Mesenteric fat pad (tissue), 1 donor: Measurements from ENCODE around the gene SOCS7. TPM values are rescaled to one million over a fixed set of nuclear protein-coding genes. Genes with fewer than 3 reads are reported as not detected.

ENCODE experiments used
- DNase-seq: peaks from one replicate; pipeline ENCODE4 v3.0.0-alpha.2; 2020; ENCODE audit warnings: low spot score
- total RNA-seq: library from RNA; stranded (reverse); fragmentation: NEBNext Ultra II Directional; extraction: Animal tissue kit (Norgen Biotek cat#: 25700); gene quantifications from one replicate; pipeline ENCODE4 v1.2.1, GENCODE V29; 2021
- donor health status: DM: yes; HTN: yes; CAD: no.

The SOCS7 gene
- total RNA-seq, 1 donor from 2014 or later, result 14.5 TPM

DNA sequence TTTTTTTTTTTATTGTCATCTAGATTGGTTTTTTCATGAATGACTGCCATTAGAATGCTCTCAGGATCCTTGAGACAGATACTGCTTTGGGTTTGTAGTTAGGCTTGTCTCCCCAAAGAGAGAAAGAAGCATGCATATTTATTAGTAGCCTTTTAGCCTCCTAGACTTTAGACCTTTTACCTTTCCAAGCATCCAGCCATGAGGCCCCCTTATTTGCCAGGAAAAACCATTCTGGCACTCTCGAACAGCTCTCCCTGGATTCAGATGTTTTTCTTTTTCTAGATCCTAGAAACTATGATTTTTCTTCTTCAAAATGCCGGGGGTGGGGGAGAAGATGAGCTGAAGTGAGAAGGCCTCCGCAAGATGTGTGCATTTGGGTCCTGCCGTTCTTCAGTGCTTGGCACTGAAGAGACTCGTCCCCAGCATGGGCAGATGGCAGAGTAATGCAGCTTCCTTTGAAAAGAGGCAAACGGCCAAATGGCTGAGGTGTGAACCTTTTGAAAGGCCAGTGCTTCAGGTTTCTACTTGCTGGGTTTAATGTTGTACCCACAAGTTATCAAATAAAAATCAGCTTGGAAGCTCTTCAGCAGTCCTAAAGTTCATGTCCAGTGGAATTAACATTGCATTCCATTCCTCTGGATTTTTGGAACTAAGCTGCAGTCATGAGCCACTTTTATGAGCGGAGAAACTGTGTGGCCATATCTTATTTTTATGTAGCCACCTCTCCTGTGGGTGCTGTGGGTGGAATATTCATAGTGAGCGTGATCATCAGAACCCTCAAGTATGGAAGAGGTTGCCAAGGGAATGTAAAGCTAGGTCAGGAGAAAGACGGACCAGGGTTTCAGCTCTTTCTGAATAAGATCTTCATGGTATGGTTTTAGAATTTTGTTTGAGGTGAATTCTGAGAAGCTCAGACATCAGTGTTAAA lies 7.2 kb downstream of the SOCS7 start:
- DNase-seq, result no peak

DNA sequence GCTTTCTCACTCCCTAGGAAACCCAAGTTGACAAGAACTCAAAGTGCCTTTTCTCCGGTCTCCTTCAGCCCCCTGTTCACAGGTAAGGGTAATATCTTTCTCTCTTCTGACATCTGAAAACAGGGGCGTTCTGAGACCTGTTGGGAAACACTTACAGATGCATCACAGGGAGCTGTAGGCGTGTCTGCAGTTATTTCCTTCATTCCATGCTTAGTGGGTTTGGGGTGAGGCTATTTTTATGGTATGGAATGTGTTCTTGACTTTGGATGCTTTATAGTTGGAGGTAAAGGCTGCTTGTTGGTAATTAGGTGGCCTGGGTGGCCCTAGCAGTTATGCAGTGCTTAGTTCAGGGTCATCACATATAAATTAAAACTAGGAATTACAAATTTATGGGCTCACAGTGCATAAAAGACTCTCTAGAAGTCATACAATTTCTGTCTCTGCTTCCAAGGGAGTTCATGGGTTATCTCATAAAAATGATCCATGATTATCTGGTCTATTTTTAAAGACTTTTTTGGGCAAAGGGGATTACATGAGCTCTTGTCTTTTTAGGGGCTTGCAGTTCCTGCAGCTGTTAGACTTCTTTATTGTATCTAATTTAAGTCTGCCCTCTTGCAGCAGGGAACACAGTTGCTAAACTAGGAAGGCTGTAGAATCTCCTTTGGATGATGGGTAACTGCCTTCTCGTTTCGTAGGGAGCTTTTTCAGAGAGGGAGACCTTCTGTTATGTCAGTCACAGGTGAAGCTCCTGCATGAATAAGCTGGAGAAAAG lies 10.2 kb downstream of the SOCS7 start:
- no peak for DNase-seq

DNA sequence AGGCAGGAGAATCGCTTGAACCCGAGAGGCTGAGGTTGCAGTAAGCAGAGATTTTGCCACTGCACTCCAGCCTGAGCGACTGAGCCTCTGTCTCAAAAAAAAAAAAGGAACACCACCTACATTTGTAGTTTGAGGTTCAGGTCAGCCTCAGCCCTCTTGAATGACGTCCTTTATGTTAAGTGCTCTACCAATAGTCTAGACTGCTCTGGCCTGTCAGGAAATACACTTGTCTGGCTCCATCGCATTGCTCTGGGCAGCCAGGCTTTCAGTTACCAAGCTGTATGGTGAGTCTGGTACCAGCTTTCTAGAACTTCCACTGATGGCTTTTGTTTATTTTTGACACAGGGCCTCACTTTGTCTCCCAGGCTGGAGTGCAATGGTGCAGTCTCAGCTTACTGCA lies 11.4 kb downstream of the SOCS7 start:
- no peak for DNase-seq

DNA sequence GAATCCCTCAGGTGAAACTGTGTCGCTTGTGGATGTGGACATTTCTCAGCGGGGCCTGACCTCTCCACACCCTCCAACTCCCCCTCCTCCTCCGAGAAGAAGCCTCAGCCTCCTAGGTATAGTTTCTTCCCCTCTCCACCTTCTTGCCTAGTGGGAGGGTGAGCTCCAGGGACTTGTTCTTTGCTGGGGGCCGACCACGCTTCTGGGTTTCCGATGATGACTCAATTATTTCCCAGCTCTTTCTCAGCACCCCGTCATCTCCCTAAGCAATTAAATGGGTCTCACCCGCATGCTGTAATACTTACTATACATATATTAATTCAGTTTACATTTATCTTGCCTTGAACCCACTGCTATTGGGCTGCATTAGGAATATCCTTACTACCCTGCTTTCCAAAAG lies 13.1 kb downstream of the SOCS7 start:
- no peak for DNase-seq

DNA sequence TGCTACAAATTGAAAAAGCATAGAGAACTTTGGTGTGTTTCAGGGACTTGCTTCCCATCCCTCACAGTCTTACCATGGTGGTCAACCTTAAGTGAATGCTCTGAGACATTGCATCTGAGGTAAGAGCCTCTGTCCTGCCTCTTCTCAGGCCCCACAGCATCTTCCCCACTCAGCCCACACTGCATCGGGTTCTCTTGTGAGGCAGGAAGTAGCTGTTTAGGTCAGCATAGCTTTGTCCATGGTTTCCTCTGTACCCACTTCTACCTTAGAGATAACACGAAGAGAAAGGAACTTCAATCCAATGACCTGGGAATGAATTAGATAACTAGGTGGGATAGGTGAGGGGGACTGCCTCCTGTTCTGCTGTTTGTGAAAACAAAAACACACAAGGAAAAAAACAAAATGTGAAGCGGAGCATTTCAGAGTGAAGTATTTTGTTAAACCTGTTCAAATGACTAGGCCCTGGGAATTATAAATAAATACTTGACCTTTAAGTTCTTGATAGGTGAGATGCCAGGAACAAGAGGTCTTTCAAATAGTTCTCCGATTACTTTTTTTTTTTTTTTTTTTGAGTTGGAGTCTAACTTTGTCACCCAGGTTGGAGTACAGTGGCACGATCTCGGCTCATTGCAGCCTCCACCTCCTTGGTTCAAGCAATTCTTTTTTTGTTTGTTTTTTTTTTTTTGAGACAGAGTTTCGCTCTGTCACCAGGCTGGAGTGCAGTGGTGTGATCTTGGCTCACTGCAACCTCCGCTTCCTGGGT lies 17.7 kb downstream of the SOCS7 start:
- no peak for DNase-seq

DNA sequence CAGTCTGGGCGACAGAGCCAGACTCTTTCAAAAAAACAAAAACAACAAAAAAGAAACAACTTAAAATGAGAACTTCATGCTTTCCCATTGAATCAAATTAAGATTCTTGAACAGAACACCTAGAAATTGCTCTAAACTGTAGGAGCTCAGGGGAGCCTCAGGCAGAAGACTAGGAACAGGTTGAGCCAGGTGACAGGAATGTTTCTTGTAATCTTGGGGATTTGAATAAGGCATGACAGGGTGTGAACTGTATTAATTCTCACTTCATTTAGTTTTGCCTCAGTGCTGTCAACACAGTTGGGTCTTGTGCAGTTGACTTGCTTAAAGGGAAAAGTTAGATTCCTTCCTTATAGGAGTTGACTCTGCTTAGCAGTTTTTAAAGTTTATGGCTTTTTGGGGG lies 27.8 kb downstream of the SOCS7 start:
- DNase-seq, result no peak

DNA sequence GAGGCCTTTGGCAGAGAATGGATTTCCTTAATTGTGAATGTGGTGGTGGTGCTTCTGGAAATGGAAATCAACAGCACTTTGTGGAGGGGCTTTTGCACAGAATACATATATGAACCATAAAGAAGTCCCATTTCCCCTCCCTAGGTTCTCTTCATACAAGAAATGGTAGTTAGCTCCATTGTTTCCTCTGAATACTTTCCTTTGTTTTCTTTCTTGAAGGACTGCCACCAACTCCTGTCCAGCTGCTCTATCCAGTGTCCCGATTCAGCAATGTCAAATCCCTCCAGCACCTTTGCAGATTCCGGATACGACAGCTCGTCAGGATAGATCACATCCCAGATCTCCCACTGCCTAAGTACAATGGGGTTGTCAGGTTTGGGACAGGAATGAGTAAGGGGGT lies 43.4 kb downstream of the SOCS7 start:
- no peak for DNase-seq

DNA sequence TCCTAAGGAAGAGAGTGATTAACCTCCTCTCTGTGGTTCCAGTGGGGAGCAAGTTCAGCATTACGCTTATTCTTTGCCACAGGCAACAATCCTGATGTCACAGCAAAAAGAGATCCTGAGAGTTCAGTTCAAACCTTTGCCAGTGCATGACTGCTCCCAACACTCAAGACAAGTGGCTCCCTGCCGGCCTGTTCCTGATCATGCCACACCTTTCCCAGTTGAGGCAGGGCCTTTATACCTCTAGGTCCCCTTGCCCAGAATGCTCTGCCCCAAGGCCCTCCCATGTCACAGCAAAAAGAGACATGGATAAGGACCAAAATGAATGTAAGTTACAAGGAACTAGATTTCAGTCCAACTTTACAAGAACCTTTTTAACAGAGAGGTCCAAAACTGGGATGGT lies 45.6 kb downstream of the SOCS7 start:
- no peak for DNase-seq

DNA sequence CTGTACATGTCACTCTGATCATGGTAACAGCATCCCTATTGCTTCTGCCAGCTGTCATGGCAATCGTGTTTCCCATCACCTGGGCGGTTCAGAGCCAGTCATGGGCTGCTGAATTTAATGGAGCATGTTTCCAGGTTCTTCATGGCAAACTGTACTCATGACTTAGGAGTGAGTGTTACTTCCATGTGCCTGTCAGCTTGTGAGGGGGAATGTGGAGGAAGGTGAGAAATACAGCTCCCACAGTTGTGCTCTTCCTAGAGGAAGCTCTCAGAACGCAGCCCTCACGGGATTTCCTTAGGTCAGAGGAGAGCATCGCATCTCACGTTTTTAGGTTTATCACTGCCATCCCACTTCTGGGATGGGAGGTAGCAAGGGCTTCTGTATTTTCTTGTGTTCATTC lies 48.6 kb downstream of the SOCS7 start:
- DNase-seq, result peak; percentile 33

DNA sequence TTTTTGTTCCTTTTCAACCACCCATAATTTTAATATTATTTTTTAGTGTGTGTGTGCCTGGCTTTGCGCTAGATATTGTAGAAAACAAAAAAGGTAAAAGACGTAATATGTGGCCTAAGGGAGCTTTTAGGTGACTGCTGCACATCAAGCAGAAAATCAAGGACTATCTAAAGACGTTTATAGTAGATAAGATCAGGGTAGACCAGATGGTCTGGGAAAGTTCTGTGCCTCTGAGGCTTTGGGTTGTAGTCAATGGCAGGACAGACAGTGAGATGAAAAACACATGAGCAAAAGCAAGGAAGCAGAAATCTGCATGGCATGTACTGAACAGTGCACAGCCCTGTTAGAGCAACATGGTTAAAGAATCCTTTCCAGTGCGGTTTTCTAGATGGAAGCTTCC lies 49.8 kb downstream of the SOCS7 start:
- DNase-seq, result no peak

DNA sequence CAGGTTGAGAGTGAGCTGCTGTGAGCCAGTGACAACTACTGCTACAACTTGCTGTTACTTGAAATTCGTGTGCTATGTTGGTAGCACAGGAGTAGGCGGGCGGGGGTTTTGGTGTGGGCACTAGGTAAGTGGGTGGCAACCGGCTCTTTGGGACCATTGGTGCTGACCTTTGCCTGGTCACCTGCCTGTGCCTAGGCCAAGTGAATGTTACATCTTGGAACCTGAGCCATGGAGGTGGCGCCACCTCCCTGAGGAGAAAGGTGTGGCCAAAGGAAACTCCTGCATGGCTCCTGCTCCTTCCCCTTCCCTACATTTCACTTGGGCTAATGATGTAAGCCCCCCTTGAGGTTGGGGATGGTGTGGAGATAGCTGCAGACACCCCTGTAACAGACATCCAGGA lies 51.3 kb downstream of the SOCS7 start:
- DNase-seq, result no peak

DNA sequence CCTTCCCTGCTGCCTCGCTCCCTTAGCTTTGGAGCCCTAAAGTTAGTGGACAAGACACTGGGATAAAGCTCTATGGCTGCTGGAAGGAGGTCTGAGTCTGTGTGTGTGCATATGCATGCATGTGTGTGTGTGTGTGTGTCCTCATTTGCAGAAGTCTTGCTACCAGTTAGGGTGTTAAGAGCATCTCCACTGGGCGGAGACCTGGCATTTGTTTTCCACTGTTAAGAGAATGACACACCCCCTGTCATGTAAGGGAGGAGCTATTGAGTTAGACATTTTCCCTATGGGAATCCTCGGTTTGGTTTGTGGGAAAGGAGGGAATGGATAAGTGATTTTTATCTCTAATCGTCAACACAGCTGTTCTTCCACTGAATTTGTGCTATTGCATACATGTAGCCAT lies 51.8 kb downstream of the SOCS7 start:
- no peak for DNase-seq

DNA sequence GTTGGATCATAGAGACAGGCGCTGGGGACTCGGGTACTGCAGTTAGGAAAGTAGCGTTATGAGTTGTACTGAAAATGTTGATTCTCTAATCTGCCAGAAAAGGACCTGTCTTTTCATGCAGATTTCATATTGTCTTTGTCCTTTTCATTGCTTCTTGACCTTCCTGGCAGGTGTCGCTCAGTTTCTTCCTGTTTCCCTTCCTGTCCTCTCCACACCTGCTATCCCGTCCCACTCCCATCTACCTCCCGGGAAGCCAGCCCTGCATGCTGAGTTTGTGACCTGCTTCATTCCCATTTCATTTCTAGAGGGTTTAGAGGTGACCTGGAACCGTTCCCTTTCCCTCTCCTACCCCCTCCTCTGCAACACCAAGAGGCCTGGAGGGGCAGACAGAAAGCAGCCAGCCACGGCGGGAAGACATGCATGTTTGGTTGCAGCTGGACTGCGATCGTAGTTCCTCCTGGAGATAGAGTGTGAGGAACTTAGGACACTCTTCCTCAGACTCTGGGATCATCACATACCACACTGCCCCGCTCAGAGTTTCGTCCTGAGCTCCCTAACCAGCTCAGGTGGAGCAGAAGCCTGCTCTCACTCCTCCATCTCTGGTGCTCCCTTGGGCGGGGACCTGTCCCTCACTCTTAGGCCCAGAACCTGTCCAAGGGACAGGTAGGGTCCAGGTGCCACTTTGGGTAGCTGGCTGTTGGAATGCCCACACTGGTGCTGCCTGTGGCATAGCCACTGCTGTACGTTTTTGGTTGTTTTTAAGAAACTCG lies 52.7 kb downstream of the SOCS7 start:
- no peak for DNase-seq

DNA sequence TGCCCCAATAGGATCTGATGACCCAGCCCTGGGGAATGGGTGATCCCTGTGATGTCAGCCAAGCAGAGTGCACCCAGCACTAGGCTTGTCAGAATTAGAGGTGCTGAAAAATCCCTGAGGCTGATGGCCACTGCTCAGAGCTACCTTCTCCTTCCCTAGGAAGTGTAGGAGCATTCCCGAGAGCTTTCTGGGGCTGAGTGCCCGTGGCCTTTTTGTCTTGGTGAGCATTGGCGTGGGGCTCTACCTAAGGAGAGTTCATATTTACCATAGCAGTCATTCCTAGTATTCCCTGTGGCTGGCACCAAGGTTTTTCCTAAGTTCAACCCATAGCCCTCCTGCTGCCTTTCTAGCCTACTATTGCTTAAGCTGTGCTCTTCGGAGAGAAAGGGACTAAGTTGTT lies 54.0 kb downstream of the SOCS7 start:
- no peak for DNase-seq

DNA sequence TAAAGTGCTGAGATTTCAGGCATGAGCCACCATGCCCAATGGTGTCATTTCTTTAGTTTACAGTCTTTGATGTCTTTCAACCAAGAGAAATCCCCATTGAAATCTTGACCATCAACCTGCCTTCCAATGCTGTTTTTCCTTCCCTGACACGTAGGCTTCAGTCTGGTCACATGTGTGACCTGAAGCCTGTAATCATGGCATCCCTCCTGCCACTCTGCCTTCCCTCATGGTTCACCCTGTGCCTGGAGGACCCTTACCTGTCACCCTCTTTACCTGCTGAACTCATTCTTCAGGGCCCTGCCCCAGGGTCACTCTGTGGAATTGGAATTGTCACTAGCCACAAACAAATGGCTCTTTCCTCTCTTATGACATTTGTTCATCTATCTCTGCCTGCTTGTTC lies 58.6 kb downstream of the SOCS7 start:
- no peak for DNase-seq

DNA sequence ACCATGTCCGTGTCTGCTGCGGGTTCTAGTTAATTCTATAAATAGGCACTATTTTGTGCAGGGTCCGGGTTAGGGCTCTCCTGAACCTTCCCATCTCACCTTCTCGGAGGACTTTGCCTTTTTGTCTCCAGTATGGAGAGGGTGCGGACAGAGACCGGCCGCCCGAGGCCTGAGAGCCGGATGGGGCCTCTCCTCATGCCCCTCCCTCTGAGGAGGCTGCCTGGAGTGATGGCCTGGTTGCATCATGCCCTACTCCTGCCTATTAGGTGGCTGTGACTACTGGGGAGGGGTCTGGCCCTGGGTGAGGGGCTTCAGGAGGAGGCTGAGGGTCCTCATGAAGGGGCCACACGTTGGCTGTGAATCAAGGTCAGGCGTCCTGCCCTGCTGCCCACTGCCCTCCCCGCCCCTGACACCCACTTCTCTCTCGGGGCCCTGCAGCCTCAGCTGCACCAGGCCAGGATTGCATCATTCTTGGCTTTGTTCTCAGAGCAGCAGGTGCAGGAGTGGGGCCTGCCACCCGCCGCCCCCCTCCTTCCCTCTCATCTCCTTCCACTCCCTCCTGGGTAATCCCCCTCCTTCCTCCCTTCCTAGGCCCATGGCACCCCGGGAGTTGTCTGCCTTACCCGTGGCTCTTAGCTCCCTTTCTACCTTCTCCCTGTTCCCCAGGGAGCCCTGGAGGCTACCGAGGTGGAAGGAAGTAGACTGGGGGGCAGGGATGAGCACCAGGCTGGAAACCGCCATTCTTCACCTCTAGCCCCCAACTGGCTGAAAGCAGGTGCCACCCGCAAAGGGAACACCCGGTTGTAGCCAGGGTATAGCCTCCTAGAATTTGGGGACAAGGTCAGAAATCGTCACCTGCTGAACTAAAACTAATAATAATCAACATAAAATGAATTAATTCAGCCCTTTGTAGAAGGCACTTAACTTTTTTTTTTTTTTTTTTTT lies 63.9 kb downstream of the SOCS7 start:
- DNase-seq, result no peak

DNA sequence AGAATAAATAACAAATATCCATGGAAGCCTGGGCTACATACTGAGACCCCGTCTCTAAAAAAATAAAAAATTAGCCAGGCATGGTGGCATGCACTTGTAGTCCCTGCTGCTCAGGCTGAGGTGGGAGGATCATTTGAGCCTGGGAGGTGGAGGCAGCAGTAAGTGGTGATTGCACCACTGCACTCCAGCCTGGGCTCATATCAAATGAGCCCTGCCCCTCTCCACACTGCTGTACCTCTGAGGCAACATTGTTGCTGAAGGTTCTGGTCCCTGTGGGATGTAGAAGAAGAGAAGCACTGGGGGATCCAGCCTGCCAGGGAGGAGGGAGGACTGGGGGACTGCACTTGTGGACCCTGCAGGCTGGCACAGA lies 65.2 kb downstream of the SOCS7 start:
- DNase-seq, result no peak

DNA sequence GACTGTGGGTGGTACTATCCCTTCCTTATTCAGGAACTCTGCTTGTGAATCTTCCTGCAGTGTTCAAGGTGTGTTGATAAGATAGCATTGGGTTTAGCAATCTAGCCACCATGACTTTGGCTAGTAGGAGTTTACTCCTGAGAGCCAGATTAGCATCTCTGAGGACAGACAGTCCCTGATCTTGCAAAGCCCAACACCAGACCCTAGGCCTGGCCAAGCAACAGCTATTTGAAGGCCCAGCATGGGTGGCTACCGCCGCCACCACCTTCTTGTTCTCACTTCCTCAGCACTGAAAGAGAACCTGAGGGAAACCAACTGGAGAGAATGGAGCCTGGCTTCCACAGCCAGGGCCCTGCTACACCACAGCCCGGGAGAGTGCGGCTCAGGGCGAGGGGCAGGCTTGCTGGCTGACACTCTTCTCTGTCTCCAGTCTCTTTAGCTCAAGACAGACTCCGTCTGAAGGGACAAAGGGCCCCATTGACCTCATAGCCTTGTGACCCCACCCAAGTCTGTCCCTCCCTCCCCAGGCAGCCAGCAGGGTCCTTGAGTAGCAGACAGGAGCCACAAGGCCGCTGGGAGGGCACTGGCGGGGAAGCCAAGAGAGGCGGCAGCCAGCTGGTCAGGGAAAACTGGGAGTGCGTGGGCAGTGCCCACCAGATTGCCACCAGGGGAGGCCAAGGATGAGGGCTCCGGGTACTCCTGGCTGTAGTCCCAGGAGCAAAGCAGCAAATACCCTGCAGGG lies 65.7 kb downstream of the SOCS7 start:
- DNase-seq, result no peak

DNA sequence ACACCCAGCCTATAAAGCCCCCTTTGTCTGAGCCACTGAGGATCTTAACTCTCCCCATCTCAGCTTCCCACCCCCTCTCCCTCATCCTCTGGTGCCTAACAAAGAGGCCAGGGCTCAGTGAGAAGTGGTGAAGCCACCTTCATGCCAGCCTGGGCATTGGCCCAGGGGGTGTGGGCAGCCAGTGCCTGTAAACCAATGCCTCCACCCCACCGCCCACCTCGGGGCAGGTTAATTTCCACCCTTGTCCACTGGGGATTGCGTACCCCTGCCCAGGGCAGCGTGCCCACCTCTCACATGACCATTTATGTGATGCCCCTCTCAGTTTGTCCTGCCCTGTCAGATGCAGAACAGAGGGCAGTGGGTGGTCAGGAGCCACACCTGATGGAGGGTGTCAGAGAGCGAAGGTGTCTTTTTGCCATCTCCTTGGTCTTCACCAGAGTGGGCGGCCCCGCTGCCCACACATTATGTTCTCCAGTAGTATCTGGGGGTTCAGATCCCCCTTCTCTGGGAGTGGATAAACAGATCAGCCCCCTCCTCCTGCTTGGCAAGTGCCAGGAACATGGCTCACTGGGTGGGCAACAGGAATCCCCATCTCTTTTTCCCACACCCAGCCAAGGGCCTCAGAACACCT lies 66.5 kb downstream of the SOCS7 start:
- no peak for DNase-seq
